HG02798 (cell line): ENCODE measurements around the gene EPX.

Source experiments
- ATAC-seq: cut with Tn5 transposase; IDR thresholded peaks from one replicate; pipeline ENCODE4 v1.9.1; 2021; ENCODE audit warnings: mild to moderate bottlenecking; ENCODE audit not compliant: unreplicated experiment, poor library complexity

Gene EPX

DNA sequence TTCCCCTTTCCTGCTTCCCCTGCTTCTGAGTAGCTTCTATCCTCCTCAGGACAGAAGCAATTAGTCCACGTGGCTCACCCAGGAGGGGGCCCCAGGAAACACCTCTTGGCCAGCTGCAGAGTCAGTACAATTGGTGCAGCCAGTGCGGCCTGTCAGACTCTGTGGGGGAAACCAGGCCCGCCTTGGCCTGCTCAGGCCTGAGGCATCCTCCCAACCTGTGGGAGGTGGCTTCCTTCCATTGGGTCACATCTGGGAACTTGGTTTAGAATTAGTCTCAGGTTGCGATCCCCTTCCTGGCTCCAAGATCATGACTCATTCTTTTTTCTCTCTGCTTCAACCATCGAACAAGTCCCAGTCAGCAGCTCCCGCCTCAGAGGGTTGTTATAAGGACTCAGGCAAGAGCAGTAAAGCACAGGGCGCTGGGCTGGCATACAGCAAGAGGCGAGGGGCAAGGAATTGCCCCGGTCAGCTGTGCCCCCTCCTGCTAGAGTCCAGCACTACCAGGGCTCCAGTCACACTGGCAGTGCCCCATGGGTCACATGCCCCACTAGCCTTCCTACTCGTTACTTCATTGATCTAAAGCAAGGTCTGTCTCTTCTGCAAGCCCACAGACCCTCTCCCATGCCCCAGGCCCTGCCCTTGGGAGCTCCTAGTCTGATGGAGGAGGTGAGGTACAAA, 8.1 kb upstream of the EPX start:
- ATAC-seq: no peak

DNA sequence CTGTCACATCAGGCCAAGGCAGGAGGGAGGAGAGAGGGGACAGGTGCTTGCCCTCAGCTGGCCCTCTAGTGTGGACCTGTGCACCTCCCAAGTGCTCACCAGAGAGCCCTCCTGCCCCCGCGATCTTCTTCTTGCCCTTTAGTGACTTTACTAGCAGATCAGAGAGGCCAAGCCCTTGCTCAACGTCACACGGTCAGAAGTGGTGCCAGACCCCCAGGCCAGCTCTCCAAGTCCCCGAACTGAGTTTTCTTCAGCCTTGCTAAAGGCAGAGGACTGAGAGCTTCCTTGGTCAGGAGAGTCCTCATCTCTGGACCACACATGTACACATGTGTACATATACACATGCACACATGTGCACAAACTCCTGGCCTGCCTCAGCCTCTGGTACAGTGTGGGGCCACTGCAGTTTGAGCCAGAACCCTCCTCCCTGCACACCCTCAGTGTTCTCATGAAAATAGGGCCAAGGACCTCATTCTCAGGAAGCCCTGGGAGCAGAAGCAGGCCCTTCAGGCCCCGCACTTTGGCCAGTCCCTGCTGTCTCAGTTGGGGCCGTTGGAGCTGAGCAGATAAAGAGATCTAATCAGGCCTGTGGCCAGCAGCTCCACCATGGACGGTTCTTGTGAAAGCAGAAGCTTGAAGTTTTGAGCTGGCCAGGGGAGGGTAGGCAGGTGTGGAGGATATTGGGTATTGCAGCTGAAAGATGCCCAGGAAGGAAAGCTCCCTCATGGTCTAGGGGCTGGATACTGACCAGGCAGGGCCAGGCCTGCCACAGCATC, 7.4 kb upstream of the EPX start:
- ATAC-seq: no peak

DNA sequence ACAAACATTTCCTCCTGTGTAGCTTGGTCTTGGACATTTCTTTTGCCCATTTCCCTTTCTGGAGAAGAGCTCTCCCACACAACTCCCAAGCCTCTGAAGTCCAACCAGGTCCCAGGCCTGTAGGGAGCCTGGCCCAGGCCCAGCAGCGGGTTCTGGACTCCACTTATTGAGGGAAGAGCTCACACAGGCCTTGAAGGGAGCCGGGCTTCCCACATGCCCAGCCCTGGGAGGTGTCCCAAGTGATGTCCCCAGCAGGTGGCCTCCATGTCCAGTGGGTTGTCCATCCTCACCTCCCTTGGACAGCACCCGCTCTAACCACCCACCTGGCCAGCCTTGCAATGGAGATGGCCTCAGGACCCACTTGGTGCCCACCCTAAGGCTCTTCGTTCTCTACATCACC, 5.9 kb upstream of the EPX start:
- no peak for ATAC-seq

GRCh38 chr17:58187063-58187462, 5.5 kb upstream of the EPX start:
- ATAC-seq: no peak

- no peak for ATAC-seq
Observed at GRCh38 chr17:58187675-58188074, 4.9 kb upstream of the EPX start.

DNA sequence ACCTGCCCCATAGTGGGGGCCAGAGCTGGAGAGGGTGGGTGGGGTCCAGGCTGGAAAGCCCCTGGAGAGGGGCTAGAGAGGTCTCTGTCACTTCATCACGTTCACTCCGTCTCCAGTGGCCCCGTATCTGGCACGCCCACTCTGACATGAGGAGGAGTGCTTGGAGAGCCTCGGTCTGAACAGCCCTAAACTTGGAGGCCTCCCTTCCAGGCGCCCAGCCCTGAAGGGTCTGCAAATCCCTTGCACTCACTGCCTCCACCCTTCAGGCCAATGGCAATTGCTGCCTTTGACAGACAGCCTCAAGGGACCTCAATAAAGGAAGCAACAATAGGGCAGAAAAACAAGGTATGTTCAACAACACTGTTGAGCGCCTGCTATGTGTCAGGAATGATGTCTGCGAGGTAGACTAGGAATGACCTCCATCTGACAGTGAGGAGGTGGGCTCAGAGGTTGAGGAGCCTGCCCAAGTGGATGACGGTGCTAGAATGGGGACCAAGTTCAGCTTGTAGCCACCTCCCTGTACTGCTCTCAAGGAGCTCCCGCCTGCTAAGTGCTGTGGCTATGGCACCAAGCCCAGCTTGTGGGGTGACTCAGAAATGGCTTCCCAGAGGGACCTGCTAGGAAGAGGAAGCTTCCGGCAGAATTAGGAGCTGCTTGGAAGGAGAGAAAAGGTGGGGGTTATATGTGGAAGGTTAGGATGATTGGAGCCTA, 2.9 kb upstream of the EPX start:
- no peak for ATAC-seq

DNA sequence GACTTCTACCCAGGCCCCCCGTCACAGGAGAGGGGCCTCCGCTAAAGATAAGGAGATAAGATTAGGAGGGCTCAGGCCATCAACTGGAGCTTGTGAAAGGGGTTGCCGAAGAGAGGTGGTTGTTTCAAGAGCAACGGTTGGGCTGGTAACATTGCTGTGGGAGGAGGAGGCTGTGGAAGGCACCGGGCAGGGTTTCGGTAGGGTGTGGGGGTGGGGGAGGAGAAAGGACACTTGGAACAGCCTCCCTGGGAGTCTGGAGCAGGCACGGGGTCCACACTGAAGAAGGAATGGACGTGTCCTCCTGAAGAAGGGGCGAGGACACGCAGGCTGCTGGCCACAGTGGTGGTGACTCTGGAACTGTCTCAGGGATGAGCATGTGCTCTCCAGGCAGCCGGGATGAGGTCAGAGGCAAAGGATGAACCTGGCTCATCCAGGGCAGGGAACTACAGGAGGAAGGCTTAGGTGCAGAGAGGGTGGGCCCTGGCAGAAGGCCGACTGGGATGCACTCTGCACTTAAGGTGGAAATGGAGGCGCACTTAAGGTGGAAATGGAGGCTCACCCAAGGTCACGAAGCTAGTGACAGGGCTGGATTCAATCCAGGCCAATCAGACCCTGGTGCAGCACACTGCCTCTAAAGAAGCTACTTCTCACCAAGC, 1.2 kb upstream of the EPX start:
- no peak for ATAC-seq

DNA sequence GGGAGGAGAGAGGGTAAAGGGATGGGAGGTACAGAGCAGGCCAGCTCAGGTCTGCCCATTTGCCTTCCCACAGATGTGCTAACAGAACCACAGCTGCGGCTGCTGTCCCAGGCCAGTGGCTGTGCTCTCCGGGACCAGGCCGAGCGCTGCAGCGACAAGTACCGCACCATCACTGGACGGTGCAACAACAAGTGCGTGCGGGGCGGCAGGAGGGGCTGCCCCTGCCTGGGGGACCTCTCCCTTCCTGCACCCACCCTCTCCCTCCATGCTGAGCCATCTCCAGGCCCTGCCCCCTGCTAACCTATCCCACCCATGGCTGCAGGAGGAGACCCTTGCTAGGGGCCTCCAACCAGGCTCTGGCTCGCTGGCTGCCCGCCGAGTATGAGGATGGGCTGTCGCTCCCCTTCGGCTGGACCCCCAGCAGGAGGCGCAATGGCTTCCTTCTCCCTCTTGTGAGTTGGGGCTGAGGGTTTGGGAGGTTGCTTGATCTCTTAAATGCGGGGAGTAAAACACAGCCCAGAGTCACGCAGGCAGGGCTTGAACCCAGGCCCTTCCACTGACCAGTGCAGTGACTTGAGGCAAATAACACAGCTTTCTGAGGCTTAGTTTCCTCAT, 1.2 kb downstream of the EPX start:
- no peak for ATAC-seq

DNA sequence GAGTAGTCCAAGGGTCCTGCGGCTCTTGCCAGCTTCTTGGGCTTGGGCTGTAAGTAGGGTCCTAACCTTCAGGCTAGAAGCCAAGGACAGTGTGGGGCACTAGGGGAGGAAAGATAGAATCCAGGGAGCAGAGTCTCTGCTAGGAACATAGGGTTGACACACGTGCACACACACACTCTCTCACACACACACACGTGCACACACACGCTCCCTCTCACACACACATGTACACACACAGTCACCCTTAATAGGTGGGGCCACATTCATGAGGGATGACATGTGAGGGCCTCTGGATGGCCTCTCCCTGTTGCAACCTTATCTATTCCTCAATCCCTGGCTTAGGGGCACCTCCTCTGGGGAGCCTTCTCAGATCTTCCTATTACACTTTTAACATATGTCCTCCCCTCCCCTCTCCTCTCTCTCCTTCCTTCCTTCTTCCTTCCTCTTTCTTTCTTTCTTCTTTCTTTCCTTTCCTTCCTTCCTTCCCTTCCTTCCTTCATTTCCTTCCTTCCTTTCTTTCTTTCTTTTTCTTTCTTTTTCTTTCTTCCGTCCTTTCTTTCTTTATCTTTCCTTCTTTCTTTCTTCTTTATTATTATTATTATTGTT, 3.1 kb downstream of the EPX start:
- no peak for ATAC-seq

GRCh38 chr17:58196610-58197009, 4.1 kb downstream of the EPX start:
- no peak for ATAC-seq

GRCh38 chr17:58200024-58200633, 7.6 kb downstream of the EPX start:
- peak; percentile 36 for ATAC-seq

DNA sequence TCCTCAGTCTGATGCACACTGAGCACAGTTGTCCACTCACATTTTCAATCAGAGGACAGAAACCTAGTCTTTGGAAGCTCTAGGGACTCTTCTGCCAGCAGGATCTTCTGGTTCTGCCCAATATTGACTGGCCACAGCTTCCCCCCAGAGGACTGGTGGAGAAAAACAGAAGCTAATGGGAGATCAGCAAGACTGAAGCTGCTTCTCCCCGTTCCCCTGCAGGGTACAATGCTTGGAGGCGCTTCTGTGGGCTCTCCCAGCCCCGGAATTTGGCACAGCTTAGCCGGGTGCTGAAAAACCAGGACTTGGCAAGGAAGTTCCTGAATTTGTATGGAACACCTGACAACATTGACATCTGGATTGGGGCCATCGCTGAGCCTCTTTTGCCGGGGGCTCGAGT, 10.3 kb downstream of the EPX start:
- ATAC-seq: no peak

DNA sequence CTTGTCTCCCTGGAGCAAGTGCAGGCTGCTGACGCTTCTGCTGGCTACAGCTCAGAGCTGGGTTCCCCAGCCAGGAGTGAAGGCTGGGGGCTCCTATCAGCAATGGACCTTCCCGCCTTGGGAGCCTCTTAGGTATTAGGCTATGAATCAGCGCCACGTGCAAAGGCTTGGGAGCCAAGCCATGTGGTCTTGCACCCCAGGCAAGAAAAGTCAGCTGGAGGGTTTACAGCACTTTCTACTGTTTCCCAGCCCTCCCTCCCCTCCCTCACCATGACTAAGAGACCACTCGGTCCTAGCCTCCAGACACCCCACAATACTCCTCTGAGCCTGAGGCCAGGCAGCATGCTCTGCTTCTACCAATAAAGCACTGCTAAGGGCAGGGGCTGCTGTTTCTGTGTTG, 12.3 kb downstream of the EPX start:
- ATAC-seq: no peak

DNA sequence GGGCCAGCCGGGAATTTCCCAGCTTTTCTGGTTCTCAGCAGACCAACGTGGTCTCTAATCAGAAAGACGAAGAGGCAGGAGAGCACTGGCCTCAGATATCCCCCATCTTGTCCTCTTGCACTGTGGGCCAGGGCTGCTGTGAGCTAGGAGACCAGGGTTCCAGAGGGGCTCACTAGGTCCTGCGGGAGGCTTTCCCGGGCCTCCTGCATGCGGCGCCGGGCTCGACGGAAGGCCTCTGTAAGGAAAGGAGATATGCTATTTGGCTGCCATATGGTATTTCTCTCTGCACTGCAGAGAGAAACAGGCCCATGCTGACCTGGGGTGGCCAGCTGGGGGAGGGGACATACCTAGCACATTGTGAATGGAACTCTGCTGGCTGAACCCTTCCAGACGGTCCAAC, 13.4 kb downstream of the EPX start:
- ATAC-seq: no peak

DNA sequence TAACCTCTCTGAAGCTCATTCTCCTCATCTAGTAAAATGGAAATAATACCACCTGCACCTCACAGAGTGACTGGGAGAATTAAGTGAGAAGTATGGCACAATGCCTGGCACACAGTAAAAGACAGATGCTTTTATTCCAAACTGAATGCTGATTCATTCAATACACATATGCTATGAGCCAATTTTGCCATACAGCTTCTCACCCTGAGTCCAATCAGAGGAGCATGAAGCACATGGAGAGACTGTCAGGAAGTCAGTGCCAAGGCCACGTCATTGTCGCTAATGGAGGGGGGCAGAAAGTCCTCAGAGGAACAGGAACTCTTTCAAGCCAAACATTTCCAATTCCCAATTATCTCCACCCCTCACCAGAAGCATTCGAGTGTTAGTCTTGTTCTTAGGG, 14.9 kb downstream of the EPX start:
- no peak for ATAC-seq

GRCh38 chr17:58208344-58208743, 15.8 kb downstream of the EPX start:
- ATAC-seq: no peak

DNA sequence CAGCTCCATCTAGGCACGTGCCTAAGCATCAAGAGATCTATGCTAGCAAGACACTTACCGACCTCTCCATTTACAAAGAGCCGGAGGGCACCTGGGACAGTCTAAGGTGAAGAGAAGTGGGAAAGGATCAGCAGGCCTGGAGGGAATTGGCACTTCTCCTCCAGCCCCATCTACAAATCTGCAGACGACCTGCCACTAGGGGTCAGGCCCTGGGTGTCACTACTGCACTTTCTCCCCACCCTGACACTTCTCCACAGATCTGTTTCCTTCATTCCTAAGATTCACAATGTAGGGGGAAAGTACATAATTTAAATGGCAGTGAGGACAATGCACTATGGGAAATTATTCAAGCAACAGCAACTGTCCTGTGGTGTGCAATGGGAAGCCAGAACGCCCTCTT, 18.4 kb downstream of the EPX start:
- no peak for ATAC-seq

DNA sequence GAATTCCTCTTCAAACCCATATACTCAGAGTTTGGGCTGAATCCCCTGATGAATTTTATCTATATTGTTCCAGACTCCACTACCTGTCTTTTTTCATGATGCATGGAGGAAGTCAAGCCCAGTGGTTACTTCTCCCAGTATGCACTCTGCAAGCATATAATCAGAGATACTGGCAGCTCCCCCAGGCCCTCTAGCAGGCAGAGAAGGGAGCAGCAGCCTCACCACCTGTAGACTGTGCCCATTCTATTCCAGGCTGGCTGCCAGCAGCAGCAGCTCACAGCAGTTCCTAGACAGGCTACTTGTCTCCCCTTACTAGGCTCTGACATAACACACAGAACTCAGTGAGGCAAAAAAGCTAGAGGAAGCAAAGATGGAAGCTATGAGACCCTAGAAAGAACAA, 23.2 kb downstream of the EPX start:
- no peak for ATAC-seq

GRCh38 chr17:58217766-58218165, 25.2 kb downstream of the EPX start:
- ATAC-seq: no peak
